Measurements from ENCODE around the gene SART1.
"Not testable (repeated sequence)": the region's sequence is repeated elsewhere in the genome, so short reads cannot be mapped to it uniquely, and the experiment has no call there.

Gene SART1

GRCh38 chr11:65945941-65946558 lies 15.5 kb upstream of the SART1 start:
- Mint-ChIP-seq H3K27ac (no peak overlapping the region), H3K4me1 (ENCODE audit: low read depth) (peaks cover 6% of the 10 kb centered on the region), H3K9me3 (no peaks in the 10 kb centered on the region), H3K36me3 (ENCODE audit: low read depth) (no peaks in the 10 kb centered on the region), H3K27me3 (ENCODE audit: low read depth) (peaks cover 8% of the 10 kb centered on the region), H3K4me3 (no peak overlapping the region)
- no peak for DNase-seq (ENCODE audit: low spot score)

- Mint-ChIP-seq H3K4me3 (no peak overlapping the region), H3K9me3 (no peaks in the 10 kb centered on the region), H3K4me1 (ENCODE audit: low read depth) (peaks cover under 1% of the 10 kb centered on the region), H3K27me3 (ENCODE audit: low read depth) (peaks cover 9% of the 10 kb centered on the region), H3K36me3 (ENCODE audit: low read depth) (no peaks in the 10 kb centered on the region), H3K27ac (no peak overlapping the region)
- DNase-seq (ENCODE audit: low spot score) = no peak
Measured at GRCh38 chr11:65946655-65947054, 14.9 kb upstream of the SART1 start.

- no peaks in the 10 kb centered on the region for H3K4me1 Mint-ChIP-seq (ENCODE audit: low read depth)
- DNase-seq (ENCODE audit: low spot score) = no peak
- H3K27ac Mint-ChIP-seq = no peak overlapping the region
- H3K36me3 Mint-ChIP-seq (ENCODE audit: low read depth) = no peaks in the 10 kb centered on the region
- H3K9me3 Mint-ChIP-seq = no peaks in the 10 kb centered on the region
- H3K27me3 Mint-ChIP-seq (ENCODE audit: low read depth) = peaks cover 9% of the 10 kb centered on the region
- H3K4me3 Mint-ChIP-seq = no peak overlapping the region
Measured at GRCh38 chr11:65947133-65947532, 14.4 kb upstream of the SART1 start.

GRCh38 chr11:65947603-65948125 lies 13.9 kb upstream of the SART1 start:
- H3K9me3 Mint-ChIP-seq = no peaks in the 10 kb centered on the region
- H3K4me3 Mint-ChIP-seq = no peak overlapping the region
- H3K4me1 Mint-ChIP-seq (ENCODE audit: low read depth) = no peaks in the 10 kb centered on the region
- DNase-seq (ENCODE audit: low spot score) = no peak
- no peaks in the 10 kb centered on the region for H3K36me3 Mint-ChIP-seq (ENCODE audit: low read depth)
- H3K27ac Mint-ChIP-seq = no peak overlapping the region
- H3K27me3 Mint-ChIP-seq (ENCODE audit: low read depth) = peaks cover 9% of the 10 kb centered on the region

GRCh38 chr11:65950711-65951110 lies 10.8 kb upstream of the SART1 start:
- not testable (repeated sequence) for H3K4me1 Mint-ChIP-seq (ENCODE audit: low read depth); H3K27me3 Mint-ChIP-seq (ENCODE audit: low read depth); H3K36me3 Mint-ChIP-seq (ENCODE audit: low read depth); H3K27ac Mint-ChIP-seq; H3K9me3 Mint-ChIP-seq; DNase-seq (ENCODE audit: low spot score); H3K4me3 Mint-ChIP-seq

GRCh38 chr11:65951641-65952040 lies 9.9 kb upstream of the SART1 start:
- not testable (repeated sequence) for H3K4me3 Mint-ChIP-seq; H3K27ac Mint-ChIP-seq; H3K4me1 Mint-ChIP-seq (ENCODE audit: low read depth); H3K9me3 Mint-ChIP-seq; DNase-seq (ENCODE audit: low spot score); H3K27me3 Mint-ChIP-seq (ENCODE audit: low read depth); H3K36me3 Mint-ChIP-seq (ENCODE audit: low read depth)

GRCh38 chr11:65952052-65952521 lies 9.4 kb upstream of the SART1 start:
- no peak overlapping the region for H3K27ac Mint-ChIP-seq
- no peaks in the 10 kb centered on the region for H3K9me3 Mint-ChIP-seq
- H3K27me3 Mint-ChIP-seq (ENCODE audit: low read depth) = peaks cover 9% of the 10 kb centered on the region
- no peak overlapping the region for H3K4me3 Mint-ChIP-seq
- no peaks in the 10 kb centered on the region for H3K36me3 Mint-ChIP-seq (ENCODE audit: low read depth)
- no peak for DNase-seq (ENCODE audit: low spot score)
- peaks cover 7% of the 10 kb centered on the region for H3K4me1 Mint-ChIP-seq (ENCODE audit: low read depth)

- Mint-ChIP-seq H3K9me3 (no peaks in the 10 kb centered on the region), H3K27me3 (ENCODE audit: low read depth) (peaks cover 5% of the 10 kb centered on the region), H3K4me3 (no peak overlapping the region), H3K4me1 (ENCODE audit: low read depth) (peaks cover 17% of the 10 kb centered on the region), H3K27ac (no peak overlapping the region), H3K36me3 (ENCODE audit: low read depth) (no peaks in the 10 kb centered on the region)
- no peak for DNase-seq (ENCODE audit: low spot score)
Measured at GRCh38 chr11:65953471-65953870, 8.1 kb upstream of the SART1 start.

GRCh38 chr11:65954771-65955170 lies 6.8 kb upstream of the SART1 start:
- no peaks in the 10 kb centered on the region for H3K9me3 Mint-ChIP-seq
- peaks cover 19% of the 10 kb centered on the region for H3K4me1 Mint-ChIP-seq (ENCODE audit: low read depth)
- H3K27ac Mint-ChIP-seq = no peak overlapping the region
- no peak for DNase-seq (ENCODE audit: low spot score)
- H3K4me3 Mint-ChIP-seq = no peak overlapping the region
- peaks cover 5% of the 10 kb centered on the region for H3K27me3 Mint-ChIP-seq (ENCODE audit: low read depth)
- no peaks in the 10 kb centered on the region for H3K36me3 Mint-ChIP-seq (ENCODE audit: low read depth)

- Mint-ChIP-seq H3K4me3 (no peak overlapping the region), H3K27ac (peak overlapping the region; percentile 88), H3K4me1 (ENCODE audit: low read depth) (peaks cover 39% of the 10 kb centered on the region), H3K36me3 (ENCODE audit: low read depth) (peaks cover 14% of the 10 kb centered on the region), H3K9me3 (no peaks in the 10 kb centered on the region), H3K27me3 (ENCODE audit: low read depth) (no peaks in the 10 kb centered on the region)
- no peak for DNase-seq (ENCODE audit: low spot score)
Measured at GRCh38 chr11:65958291-65958690, 3.2 kb upstream of the SART1 start.

- H3K4me1 Mint-ChIP-seq (ENCODE audit: low read depth) = peaks cover 42% of the 10 kb centered on the region
- DNase-seq (ENCODE audit: low spot score) = no peak
- H3K27ac Mint-ChIP-seq = peak overlapping the region; percentile 88
- no peaks in the 10 kb centered on the region for H3K27me3 Mint-ChIP-seq (ENCODE audit: low read depth)
- H3K36me3 Mint-ChIP-seq (ENCODE audit: low read depth) = peaks cover 14% of the 10 kb centered on the region
- no peaks in the 10 kb centered on the region for H3K9me3 Mint-ChIP-seq
- no peak overlapping the region for H3K4me3 Mint-ChIP-seq
Measured at GRCh38 chr11:65958774-65959420, 2.6 kb upstream of the SART1 start.

- Mint-ChIP-seq H3K4me1 (ENCODE audit: low read depth) (peaks cover 44% of the 10 kb centered on the region), H3K4me3 (peak overlapping the region; percentile 82), H3K27me3 (ENCODE audit: low read depth) (no peaks in the 10 kb centered on the region), H3K9me3 (no peaks in the 10 kb centered on the region), H3K27ac (peak overlapping the region; percentile 97), H3K36me3 (ENCODE audit: low read depth) (peaks cover 29% of the 10 kb centered on the region)
- no peak for DNase-seq (ENCODE audit: low spot score)
Measured at GRCh38 chr11:65960824-65961266, 689 bp upstream of the SART1 start.

- Mint-ChIP-seq H3K9me3 (no peaks in the 10 kb centered on the region), H3K4me3 (peak overlapping the region; percentile 82), H3K27me3 (ENCODE audit: low read depth) (no peaks in the 10 kb centered on the region), H3K4me1 (ENCODE audit: low read depth) (peaks cover 36% of the 10 kb centered on the region), H3K36me3 (ENCODE audit: low read depth) (peaks cover 38% of the 10 kb centered on the region), H3K27ac (peak overlapping the region; percentile 69)
- no peak for DNase-seq (ENCODE audit: low spot score)
Measured at GRCh38 chr11:65962141-65962564, 619 bp downstream of the SART1 start.

GRCh38 chr11:65964906-65965305 lies 3.4 kb downstream of the SART1 start:
- Mint-ChIP-seq H3K27ac (no peak overlapping the region), H3K27me3 (ENCODE audit: low read depth) (no peaks in the 10 kb centered on the region), H3K4me1 (ENCODE audit: low read depth) (peaks cover 25% of the 10 kb centered on the region), H3K4me3 (no peak overlapping the region), H3K9me3 (no peaks in the 10 kb centered on the region), H3K36me3 (ENCODE audit: low read depth) (peaks cover 49% of the 10 kb centered on the region)
- DNase-seq (ENCODE audit: low spot score) = no peak

Data from T-helper 2 cell treated with Interferon-gamma antibody and Interleukin-4, amounts not matched to agents 5 μg/mL and 100 μg/mL, for 36 hours (primary cell).